Measurements from ENCODE around the gene FNTB.

- no peak for TF ChIP-seq EZH2 (IDR thresholded peaks at IDR 0.05; ENCODE audit: insufficient read depth, low read length)
- no peak for TF ChIP-seq CTCF (IDR thresholded peaks at IDR 0.05; ENCODE audit: insufficient read depth, low read depth, low read length)
Measured at GRCh38 chr14:64953310-64953654, 33.4 kb upstream of the FNTB start.

Data from astrocyte (in vitro differentiated cells and primary cell).